Heart left ventricle (tissue), 16 donors: ENCODE results near the gene IL6ST. TPM values are rescaled to one million over a fixed set of nuclear protein-coding genes. Genes with fewer than 3 reads are reported as not detected.
A peak's percentile ranks its signal among the peaks of the same experiment; 100 is the strongest.
"Not testable (repeated sequence)": the region's sequence is repeated elsewhere in the genome, so short reads cannot be mapped to it uniquely, and the experiment has no call there.

Source experiments
- ATAC-seq, 4 donors: fragments of 200-7000 bp; cut with Tn5 transposase; one replicate each; pipeline ENCODE4 v1.9.1; 2020 to 2022; ENCODE audit warnings: moderate library complexity in 4 of 4, mild to moderate bottlenecking in 3 of 4, moderate number of reproducible peaks in 1 of 4
- DNase-seq, 5 donors: peaks; one replicate each; pipeline ENCODE4 v3.0.0-alpha.2; 2020
- H3K27ac ChIP-seq, 12 donors: fragments of 200-600 bp; sonication (generic) in 4 of 12; one replicate each; pipeline versions ENCODE4 v1.5.0 to v1.8.0; 2016 to 2022; ENCODE audit warnings: mild to moderate bottlenecking in 2 of 12
- H3K27me3 ChIP-seq, 9 donors: fragments of 200-600 bp; sonication (generic) in 2 of 9; one replicate each; pipeline versions ENCODE4 v1.5.1 to v1.8.0; 2016 to 2022; ENCODE audit warnings: mild to moderate bottlenecking in 3 of 9
- H3K36me3 ChIP-seq, 9 donors: fragments of 200-600 bp; sonication (generic) in 2 of 9; one replicate each; pipeline versions ENCODE4 v1.5.0 to v1.8.0; 2018 to 2022; ENCODE audit warnings: mild to moderate bottlenecking in 2 of 9
- H3K4me1 ChIP-seq, 12 donors: fragments of 200-600 bp; sonication (generic) in 4 of 12; one replicate each; pipeline versions ENCODE4 v1.5.0 to v1.8.0; 2016 to 2022; ENCODE audit warnings: mild to moderate bottlenecking in 3 of 12
- H3K4me3 ChIP-seq, 12 donors: fragments of 200-600 bp; sonication (generic) in 4 of 12; one replicate each; pipeline versions ENCODE4 v1.5.0 to v1.8.0; 2017 to 2022; ENCODE audit warnings: mild to moderate bottlenecking in 9 of 12, moderate library complexity in 4 of 12
- H3K9me3 ChIP-seq, 12 donors: fragments of 200-600 bp; sonication (generic) in 4 of 12; one replicate each; pipeline versions ENCODE4 v1.5.0 to v1.8.0; 2016 to 2022; ENCODE audit warnings: mild to moderate bottlenecking in 1 of 12
- CTCF ChIP-seq, 12 donors: fragments of 200-600 bp; sonication (generic) in 4 of 12; IDR thresholded peaks; one replicate each; pipeline versions ENCODE4 v1.5.0 to v1.8.0; 2018 to 2022; ENCODE audit warnings: antibody characterized with exemption in 12 of 12, mild to moderate bottlenecking in 5 of 12
- POLR2A ChIP-seq, 2 donors: fragments of 450-650 bp; IDR thresholded peaks; one replicate each; pipeline ENCODE4 v1.6.1; 2017; ENCODE audit warnings: antibody characterized with exemption in 2 of 2, mild to moderate bottlenecking in 2 of 2, moderate library complexity in 2 of 2
- WGBS, 4 donors: extraction: QIAGEN DNeasy Blood & Tissue Kit in 2 of 4; methylation state at CpG; one replicate each; pipeline versions ENCODE4 v1.1.5 to v1.1.7; 2013 to 2018; 5-methylcytosine and 5-hydroxymethylcytosine counted together
- intact Hi-C, 10 donors: fragments of 100-400 bp; cut with DNase I; formaldehyde crosslinking; loops; one replicate each; pipeline versions ENCODE4 v1.11.1 to v1.14.2; 2022
- polyA plus RNA-seq, 2 donors: library from polyadenylated mRNA; stranded (reverse); fragments of 200-250 nt; gene quantifications; one replicate each; pipeline ENCODE4 v1.2.3, GENCODE V29; 2013
- total RNA-seq, 9 donors: library from RNA; depleted of rRNA in 2 of 9; stranded (reverse); fragments of >200 nt in 2 of 9; fragmentation: NEBNext Ultra II Directional in 3 of 9; extraction: Animal tissue kit (Norgen Biotek cat#: 25700) in 3 of 9; gene quantifications; one replicate each; pipeline versions ENCODE4 v1.1.0 to v1.2.4, GENCODE V29; 2016 to 2023
- donor health status: ischemic (EF 13 %, LVEDD 7.1; RV severe dilation, severe dysfunction).
- donor health status: healthy with polysubstance abuse.
- donor health status: DM: no; HTN: yes; CAD: no.
- donor health status: DM: no; HTN: no; CAD: no.
- donor health status: ischemic (EF 25% LVEDD 6.9; RV normal size, moderate dysfunction).
- donor health status: ischemic (EF 25% LVEDD 5.7; RV mildly dilated, moderate dysfunction).
- donor health status: healthy.
- donor health status: DM: yes; HTN: yes; CAD: no.
- donor health status: ischemic (EF 35%, LVEDD 5.7; RV mildly dilated, moderate dysfunction).
- donor health status: nonischemic (EF 11% LVEDD 7.7; RV severe dilation, severe dysfunction).
- donor health status: DM: yes; HTN: yes; CAD: no.
- donor health status: PGD.
- donor health status: ischemic (EF 29% LVEDD 5.4; RV normal size, mild dysfunction).
- donor health status: nonischemic (EF 23%, LVEDD 6.1; RV moderate dilation, normal function).

Gene IL6ST
- total and polyA plus RNA-seq, 11 donors: 24.6 to 239 (median 152) TPM

- ATAC-seq: no peak
- TF ChIP-seq POLR2A (IDR thresholded peaks at IDR 0.05) (no peak), CTCF (IDR thresholded peaks at IDR 0.05) (no peak)
- 95 to 100% (median 99%) methylated on average over 2 of the region's 2 CpGs for WGBS, 4 donors
Measured at GRCh38 chr5:56024810-56025150, 30.0 kb upstream of the IL6ST start.

GRCh38 chr5:56023296-56023695, 28.5 kb upstream of the IL6ST start:
- TF ChIP-seq POLR2A (IDR thresholded peaks at IDR 0.05) (no peak), CTCF (IDR thresholded peaks at IDR 0.05) (no peak)
- Histone ChIP-seq H3K27ac (no peak overlapping the region), H3K9me3 (no peaks in the 10 kb centered on the region), H3K27me3 (no peaks in the 10 kb centered on the region), H3K4me1 (peaks cover 0 to 16% (median 0%) of the 10 kb centered on the region in 12 donors), H3K36me3 (no peaks in the 10 kb centered on the region), H3K4me3 (no peak overlapping the region)
- WGBS, 4 donors: 76 to 89% (median 81%) methylated on average over 7 of the region's 7 CpGs
- ATAC-seq (no peak), DNase-seq (no peak)
- intact Hi-C loops: no loop called here

More at GRCh38 chr5:56024810-56025150, 30.0 kb upstream of the IL6ST start:
- no peaks in the 10 kb centered on the region for H3K27me3 ChIP-seq
- intact Hi-C loops: no loop called here
- no peaks in the 10 kb centered on the region for H3K9me3 ChIP-seq
- peaks cover 0 to 6% (median 0%) of the 10 kb centered on the region in 12 donors for H3K4me1 ChIP-seq
- no peak for DNase-seq
- H3K27ac ChIP-seq: no peak overlapping the region
- no peaks in the 10 kb centered on the region for H3K36me3 ChIP-seq
- H3K4me3 ChIP-seq: no peak overlapping the region

GRCh38 chr5:56019306-56020272, 24.8 kb upstream of the IL6ST start:
- intact Hi-C loops: no loop called here
- no peaks in the 10 kb centered on the region for H3K36me3 ChIP-seq
- no peak for DNase-seq
- no peaks in the 10 kb centered on the region for H3K27me3 ChIP-seq
- H3K4me3 ChIP-seq: no peak overlapping the region
- peaks cover 0 to 12% (median 0%) of the 10 kb centered on the region in 12 donors for H3K4me1 ChIP-seq
- H3K9me3 ChIP-seq: no peaks in the 10 kb centered on the region
- 83 to 87% (median 86%) methylated on average over 11 of the region's 11 CpGs for WGBS, 4 donors
- peak overlapping the region in 2 of 12 donors; percentile 20 to 50 for H3K27ac ChIP-seq
- ATAC-seq: no peak
- TF ChIP-seq POLR2A (IDR thresholded peaks at IDR 0.05): no peak
- TF ChIP-seq CTCF (IDR thresholded peaks at IDR 0.05): no peak

GRCh38 chr5:56018832-56019231, 24.1 kb upstream of the IL6ST start:
- ATAC-seq (no peak), DNase-seq (no peak)
- Histone ChIP-seq H3K36me3 (no peaks in the 10 kb centered on the region), H3K9me3 (no peaks in the 10 kb centered on the region), H3K27ac (peak overlapping the region in 1 of 12 donors; percentile 50), H3K4me1 (peaks cover 0 to 12% (median 0%) of the 10 kb centered on the region in 12 donors), H3K27me3 (no peaks in the 10 kb centered on the region), H3K4me3 (no peak overlapping the region)
- no peak for TF ChIP-seq POLR2A (IDR thresholded peaks at IDR 0.05)
- TF ChIP-seq CTCF (IDR thresholded peaks at IDR 0.05): no peak
- intact Hi-C loops: no loop called here
- 77 to 93% (median 88%) methylated on average over 1 of the region's 1 CpG for WGBS, 4 donors

- H3K36me3 ChIP-seq, intact Hi-C loops, H3K27me3 ChIP-seq, H3K9me3 ChIP-seq, ATAC-seq, DNase-seq, H3K4me3 ChIP-seq, H3K27ac ChIP-seq: not testable (repeated sequence)
- WGBS, 4 donors: 94 to 97% methylated on average over 23 to 25 of the region's 26 CpGs; no CpG with 5 or more reads in 2 of the 4 donors
- peaks cover 0 to 26% (median 0%) of the 10 kb centered on the region in 12 donors for H3K4me1 ChIP-seq
Measured at GRCh38 chr5:56014701-56015100, 19.9 kb upstream of the IL6ST start.

- H3K9me3 ChIP-seq, ATAC-seq, H3K36me3 ChIP-seq, H3K27me3 ChIP-seq, DNase-seq, H3K27ac ChIP-seq, H3K4me3 ChIP-seq, intact Hi-C loops: not testable (repeated sequence)
- H3K4me1 ChIP-seq: peaks cover 0 to 18% (median 0%) of the 10 kb centered on the region in 12 donors
- 72 to 90% (median 83%) methylated on average over 1 to 3 of the region's 5 CpGs for WGBS, 4 donors
Measured at GRCh38 chr5:56013939-56014338, 19.2 kb upstream of the IL6ST start.
